NCI-H82 (cell line): Measurements from ENCODE around the gene TRIM2.
"Not testable (repeated sequence)": the region's sequence is repeated elsewhere in the genome, so short reads cannot be mapped to it uniquely, and the experiment has no call there.

ENCODE experiments used
- DNase-seq: peaks from one replicate; lab custom pipeline; 2025; lab: John Stamatoyannopoulos, UW

The TRIM2 gene

DNA sequence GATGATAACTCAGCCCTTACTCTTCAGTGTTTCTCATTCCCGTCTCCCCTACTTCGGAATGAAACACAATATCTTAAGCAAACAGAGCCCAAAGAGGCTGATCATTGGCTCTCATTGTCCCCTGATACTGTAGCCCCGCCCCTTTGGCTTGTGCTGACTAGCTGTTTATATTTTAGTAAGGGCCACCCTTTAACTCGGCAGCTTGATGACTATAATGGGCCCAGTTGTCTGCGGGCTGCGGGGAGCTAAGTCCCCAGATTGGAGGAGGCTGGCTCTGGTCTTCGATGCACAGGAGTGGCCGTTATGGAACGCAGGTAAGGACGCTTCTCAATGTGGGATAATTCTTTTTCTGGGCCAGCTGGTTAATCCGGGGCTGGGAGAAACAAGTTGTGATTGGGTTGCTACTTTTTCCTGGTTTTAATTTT, at the start of gene TRIM2:
Gene TRIM2, plus strand, starts transcription at position 197 of the 425 bp plus-strand sequence. Its CDS starts 88 bp downstream, at position 285.
- peak; percentile 80 for DNase-seq

DNA sequence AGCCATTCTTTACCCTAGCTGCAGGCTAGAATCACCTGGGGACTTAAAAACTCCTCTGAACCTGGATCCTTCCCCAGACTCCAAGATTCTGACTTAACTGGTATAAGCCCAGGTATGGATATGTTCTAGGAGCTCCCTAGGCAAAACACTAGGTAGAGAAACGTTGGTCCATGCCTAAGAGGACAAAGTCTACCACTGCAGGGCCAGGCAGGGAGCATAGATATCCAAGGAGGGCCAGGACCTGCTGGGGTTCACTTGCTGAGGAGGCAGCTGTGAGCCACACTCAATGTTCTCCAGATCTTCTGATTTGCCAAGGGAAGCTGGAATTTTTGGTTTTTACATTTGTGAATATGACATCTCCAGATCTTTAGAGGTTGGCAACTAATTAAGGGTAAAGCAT, 48.6 kb upstream of the TRIM2 start:
- no peak for DNase-seq

- peak; percentile 9 for DNase-seq
Measured at GRCh38 chr4:153156263-153156662, 48.0 kb upstream of the TRIM2 start.

GRCh38 chr4:153156721-153157120, 47.5 kb upstream of the TRIM2 start:
- DNase-seq: no peak

- no peak for DNase-seq
Measured at GRCh38 chr4:153159016-153159415, 45.2 kb upstream of the TRIM2 start.

DNA sequence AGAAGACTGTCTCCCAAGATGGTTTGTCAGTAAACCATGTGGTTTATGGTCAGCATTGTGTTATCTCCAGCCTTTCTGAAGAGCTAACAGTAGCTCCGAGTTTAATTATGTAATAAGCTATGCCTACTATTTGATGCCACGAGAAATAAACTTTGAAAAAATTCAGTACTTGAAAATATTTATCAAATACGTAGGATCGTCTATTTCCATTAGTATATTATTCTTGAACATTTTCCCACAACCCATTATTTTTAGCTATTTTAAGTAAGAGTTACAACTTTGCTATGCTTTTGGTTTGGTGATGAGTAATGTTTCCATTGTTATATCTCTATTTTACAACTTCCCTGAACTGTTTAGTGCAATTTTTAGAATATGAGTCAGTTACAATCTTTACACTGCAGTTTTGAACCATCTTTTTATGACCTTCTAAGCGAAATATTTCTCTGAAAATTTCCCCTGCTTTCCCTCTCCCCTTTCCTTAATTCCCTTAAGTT, 44.5 kb upstream of the TRIM2 start:
- no peak for DNase-seq

DNA sequence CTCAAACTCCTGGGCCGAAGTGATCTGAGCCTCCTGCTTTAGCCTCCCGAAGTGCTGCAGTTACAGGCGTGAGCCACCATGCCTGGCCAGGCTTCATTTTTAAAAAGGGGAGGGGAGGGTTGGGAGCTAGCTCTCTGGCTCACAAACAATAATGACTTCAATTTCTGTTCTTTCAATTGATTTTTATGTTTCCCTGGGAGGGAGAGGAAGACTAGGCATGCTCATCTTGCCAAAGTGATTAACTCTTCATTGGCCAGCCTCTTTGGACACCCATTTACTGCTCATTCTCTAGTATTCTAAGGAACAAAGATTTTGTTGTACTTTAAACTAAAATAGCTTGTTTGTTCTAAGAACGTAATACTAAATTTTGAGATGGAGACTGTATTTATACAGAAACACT, 43.4 kb upstream of the TRIM2 start:
- DNase-seq: no peak

DNA sequence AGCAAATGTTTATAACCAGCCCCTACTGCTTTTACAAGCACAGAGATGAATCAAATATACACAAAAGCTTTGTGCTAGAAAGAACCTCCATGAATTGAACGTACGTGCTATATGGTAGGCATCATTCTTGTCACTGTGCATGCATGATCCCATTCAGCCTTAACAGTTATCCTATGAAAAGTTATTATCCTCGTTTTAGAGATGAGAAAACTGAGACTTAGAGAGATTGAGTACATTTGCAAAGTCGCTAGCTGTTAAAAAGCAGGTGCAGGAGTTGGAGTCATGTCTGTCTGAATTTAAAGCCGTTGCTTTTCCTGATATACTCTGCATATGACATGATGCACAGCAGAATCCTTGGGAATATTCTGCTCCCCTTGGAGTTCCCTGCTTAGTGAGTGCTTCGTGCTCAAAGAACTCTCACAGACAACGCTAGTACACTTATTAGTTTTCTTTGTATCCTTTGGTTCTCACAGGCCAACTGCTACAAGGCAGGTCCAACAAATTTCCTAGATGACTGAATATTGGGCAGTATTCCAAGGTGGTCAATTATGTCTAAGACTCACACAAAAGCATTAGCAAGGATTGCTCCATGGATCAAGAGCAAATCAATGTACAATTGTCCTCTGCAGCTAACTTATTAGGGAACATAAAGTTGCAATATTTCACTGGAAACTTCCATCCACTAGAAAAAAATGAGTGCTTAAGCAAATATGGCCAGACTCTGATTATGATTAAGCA, 42.8 kb upstream of the TRIM2 start:
- DNase-seq: no peak

GRCh38 chr4:153165236-153165635, 39.0 kb upstream of the TRIM2 start:
- DNase-seq: not testable (repeated sequence)

DNA sequence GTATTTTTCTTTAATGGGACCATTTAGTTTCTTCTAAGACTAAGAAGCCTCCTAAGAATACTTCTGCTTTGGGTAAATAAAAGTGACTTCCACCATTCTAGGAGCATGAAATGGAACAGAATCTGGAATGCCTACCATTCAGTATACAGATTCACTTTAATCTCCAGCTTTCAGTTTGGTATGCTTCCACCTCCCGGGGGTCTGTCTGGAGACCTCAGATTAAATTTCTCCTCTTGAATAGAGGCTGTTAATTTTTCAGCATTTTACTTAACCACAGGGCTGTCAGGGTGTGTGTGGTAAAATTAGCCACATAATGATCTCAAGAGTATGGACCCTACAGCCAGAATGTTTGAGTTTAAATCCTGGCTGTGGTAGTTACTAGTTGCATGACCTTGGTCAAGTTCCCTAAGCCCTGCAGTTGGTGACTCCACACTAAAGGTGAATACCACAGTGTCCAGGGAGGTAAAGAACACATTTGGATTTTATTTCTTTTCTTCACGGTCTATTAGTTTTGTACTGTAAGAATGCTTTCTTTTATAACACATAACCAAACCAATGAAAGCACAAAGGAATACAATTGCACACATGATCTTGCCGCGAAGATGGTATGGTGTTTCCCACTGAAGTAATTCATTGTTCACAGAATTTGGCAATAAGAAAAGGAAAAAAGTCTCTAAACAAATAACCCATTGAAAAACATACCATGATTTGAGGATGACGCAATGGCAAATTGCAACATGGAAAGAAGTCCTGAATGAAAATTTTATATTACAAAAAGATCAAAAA, 37.3 kb upstream of the TRIM2 start:
- DNase-seq: no peak

DNA sequence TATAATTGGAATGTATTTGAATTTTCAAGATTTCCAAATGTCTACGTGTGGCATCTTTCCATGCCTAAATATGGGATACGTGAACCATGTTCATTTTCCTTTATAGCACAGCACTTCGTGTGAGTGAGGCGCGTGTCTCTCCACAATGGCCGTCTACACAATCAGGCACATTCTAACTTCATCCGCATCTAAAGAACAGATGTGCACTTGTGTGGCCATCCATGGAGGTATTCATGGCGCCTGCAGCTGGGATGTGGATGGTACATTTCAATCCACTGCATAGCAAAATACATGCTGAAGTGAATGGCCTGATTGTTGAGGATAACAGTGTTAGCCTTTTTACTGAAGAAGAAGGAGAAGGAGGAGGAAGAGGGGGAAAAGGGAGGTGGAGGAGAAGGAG, 34.5 kb upstream of the TRIM2 start:
- no peak for DNase-seq

GRCh38 chr4:153170407-153170806, 33.8 kb upstream of the TRIM2 start:
- no peak for DNase-seq

GRCh38 chr4:153174821-153175567, 29.2 kb upstream of the TRIM2 start:
- no peak for DNase-seq

DNA sequence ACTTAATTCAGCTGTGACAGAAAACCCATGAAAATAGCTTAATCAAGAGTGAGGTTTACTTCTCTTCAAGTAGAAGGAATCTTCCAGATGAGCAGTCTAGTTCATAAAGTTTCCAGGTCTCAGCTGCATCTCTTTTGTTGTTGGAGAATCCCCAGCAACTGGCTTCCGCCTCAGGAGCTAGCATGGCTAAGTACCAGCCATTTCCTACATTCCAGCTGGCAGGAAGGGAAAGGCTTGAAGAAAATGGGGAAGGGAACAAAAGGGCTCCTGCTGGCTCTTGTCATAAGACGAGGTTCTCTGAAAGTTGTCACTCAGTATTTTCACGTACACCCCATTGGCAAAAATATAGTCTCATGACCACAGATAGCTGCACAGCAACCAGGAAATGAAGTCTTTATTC, 27.3 kb upstream of the TRIM2 start:
- DNase-seq: no peak

- no peak for DNase-seq
Measured at GRCh38 chr4:153177841-153178240, 26.4 kb upstream of the TRIM2 start.

DNA sequence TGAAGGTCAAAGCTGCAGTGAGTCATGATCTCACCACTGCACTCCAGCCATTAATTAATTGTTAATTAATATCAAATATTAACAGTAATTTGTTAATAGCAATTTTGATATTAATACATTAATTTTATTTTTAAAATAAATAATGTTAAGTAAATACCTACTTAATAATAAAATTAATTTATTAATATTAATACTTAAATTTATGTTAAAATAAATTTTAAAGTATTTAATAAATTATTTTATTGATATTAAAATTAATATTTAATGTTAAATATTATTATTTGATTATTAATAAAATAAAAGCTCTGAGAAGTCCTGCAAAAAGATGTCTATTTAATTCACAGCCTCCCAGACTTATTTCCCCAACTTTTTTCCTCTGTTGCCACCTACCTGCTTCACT, 25.1 kb upstream of the TRIM2 start:
- no peak for DNase-seq

DNA sequence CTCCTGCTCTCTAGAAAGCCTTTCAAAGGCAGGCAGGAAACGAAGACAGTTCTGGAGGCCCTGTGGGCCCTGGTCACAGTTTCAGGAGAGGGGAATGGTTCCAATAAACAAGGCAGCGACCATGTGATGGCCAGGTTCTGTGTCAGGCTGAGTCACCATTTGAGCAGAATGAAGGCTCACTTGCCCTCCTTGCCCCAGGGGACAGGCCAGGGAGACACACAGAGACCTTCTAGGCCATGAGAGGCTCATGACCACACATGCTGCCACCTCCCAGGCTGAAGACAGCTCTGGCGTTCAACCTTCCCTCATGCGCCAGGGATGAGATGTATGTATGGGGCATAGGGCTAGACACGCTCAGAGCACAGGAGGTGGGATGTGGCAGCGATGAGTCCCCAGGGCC, 22.9 kb upstream of the TRIM2 start:
- no peak for DNase-seq

DNA sequence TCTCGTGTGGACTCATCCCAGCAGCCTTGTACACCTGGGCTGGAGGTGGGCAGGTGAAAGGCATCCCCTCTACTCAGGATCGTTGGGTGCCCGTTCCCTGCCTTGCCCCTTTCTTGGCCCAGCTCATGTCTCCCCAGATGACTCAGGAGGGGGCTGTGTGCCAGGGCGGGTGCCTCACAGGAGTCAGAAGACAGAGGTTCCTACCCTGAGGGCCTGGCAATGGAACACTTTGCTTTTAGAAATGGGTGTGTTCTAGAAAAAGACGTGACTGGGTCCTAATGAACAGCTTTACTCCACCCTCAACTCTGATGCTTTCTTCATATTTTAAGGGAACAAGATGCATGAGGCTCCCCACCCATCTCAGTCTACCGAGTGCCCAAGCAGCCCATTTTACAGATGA, 22.5 kb upstream of the TRIM2 start:
- no peak for DNase-seq

DNA sequence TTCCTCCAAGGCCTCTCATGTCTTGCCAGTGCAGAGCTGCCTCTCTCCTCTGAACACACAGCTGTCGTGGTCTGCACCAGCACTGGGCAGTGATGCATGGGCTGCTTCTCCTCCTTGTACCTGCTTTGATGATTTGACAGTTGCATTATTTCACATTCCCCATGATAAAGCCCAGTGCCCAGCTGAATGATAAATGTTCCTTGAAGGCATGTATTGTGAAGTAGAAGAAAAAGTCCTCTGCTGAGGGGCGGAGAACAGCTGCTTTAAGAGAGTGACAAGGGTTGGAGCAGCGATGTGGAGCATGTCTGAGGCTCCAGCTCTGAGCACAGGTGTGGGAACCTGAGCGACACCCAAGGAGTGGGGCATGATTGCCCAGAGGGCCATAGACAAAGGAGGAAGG, 21.1 kb upstream of the TRIM2 start:
- DNase-seq: no peak

DNA sequence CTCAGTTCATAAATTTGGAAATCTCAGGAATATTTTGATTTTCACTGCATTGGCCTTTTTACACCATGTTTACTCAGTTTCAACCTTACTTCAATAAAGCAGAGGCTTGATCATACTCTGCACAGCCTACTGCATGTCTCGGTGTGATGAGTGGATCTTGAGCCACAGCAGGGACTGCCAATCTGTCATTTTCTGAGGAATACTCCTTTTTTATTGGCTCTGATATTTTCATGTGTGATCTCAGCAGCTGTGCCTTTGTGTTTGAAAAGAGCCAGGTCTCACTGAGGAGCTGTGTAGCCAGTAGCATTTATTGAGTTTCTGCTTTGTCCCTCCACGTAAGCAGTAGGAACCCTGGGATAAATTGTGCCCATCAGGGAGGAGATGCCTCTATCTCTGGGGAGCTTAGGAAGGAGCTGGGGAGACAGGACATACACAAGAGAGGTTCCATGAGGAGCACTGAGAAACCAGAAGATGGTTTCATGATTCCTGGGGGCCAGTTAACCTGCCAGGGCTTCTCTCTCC, 18.9 kb upstream of the TRIM2 start:
- DNase-seq: no peak

- no peak for DNase-seq
Measured at GRCh38 chr4:153186046-153186728, 18.1 kb upstream of the TRIM2 start.
